ENCODE measurements around the gene TRIM69.

The TRIM69 gene

GRCh38 chr15:44813231-44813630 is 76.9 kb downstream of the TRIM69 start:
- H3K27ac ChIP-seq = no peak overlapping the region

More at GRCh38 chr15:44813231-44813630, 76.9 kb downstream of the TRIM69 start:
- TF ChIP-seq CTCF (conservative IDR thresholded peaks at IDR 0.05; ENCODE audit: low read depth) = no peak
- no peak for DNase-seq (ENCODE audit: low spot score)
- POLR2A ChIA-PET (ENCODE audit: low non-redundant PET) = interaction anchor here (0.6 kb wide), 1 partner anchor 1407 kb away, joined by 3 read pairs; no protein-coding TSS in a partner anchor
- CTCF ChIA-PET = interaction anchor here (0.6 kb wide), 1 partner anchor 490 kb away, joined by 4 read pairs; no protein-coding TSS in a partner anchor

Measured in RWPE1 (cell line).